GM21723 (cell line): Measurements from ENCODE around the gene C1QTNF12.

Experiments
- ATAC-seq: cut with Tn5 transposase; IDR thresholded peaks from one replicate; pipeline ENCODE4 v1.9.1; 2021; ENCODE audit warnings: mild to moderate bottlenecking, moderate library complexity; ENCODE audit not compliant: unreplicated experiment

Gene C1QTNF12

GRCh38 chr1:1282998-1283397 lies 36.5 kb upstream of the C1QTNF12 start:
- ATAC-seq = no peak

DNA sequence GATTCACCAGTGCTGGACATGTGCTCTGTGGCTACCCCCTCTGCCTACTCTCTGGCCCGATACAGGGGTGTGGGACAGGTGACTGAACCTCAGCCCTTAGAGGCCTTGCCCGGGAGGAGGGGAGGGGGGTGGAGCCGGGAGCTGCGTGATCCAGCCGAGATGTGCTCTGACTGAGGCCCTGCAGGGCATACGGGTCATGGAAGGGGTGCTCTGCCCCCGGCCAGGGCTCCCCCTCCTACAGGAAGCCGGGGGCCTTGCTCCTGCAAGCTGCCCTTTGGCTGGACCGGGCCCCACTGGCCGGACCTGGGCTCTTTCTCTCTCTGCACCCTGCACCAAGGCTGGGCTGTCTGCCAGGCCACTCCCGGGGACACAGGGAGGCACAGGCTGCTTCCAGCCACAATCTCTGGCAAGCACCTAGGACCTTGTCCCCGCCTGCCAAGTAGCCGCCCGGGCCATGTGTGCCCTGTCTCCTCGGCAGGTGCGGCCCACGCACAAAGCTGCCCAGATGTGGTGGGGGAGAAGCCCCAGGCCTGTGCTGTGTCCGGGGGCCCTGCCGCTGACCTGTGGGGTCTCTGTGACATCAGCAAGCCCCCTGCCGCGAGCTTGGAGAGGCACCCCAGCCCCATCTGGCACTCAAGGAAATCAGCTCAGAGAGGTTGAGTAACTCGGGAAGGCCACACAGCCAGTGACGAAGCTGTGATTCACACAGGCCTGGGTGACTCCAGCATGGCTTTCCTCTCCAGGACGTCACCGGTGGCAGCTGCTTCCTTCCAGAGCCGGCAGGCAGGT lies 35.2 kb upstream of the C1QTNF12 start:
- no peak for ATAC-seq

- ATAC-seq = no peak
Observed at GRCh38 chr1:1280782-1281481, 34.4 kb upstream of the C1QTNF12 start.

DNA sequence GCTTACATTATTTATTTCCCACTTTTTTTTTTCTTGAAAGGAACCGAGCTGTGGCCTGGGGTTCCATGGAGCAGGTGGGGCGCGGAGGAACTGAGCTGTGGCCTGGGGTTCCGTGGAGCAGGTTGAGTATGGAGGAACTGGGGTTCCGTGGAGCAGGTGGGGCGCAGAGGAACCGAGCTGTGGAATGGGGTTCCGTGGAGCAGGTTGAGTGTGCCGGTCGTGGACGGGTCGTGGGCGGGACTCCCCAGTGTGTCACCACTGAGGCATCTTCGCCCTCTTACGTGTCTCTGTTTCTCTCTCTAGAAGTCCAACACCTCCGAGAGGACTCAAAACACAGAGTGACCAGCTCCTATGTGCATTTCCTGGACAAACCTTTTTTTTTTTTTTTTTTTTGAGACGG lies 32.5 kb upstream of the C1QTNF12 start:
- ATAC-seq = no peak

DNA sequence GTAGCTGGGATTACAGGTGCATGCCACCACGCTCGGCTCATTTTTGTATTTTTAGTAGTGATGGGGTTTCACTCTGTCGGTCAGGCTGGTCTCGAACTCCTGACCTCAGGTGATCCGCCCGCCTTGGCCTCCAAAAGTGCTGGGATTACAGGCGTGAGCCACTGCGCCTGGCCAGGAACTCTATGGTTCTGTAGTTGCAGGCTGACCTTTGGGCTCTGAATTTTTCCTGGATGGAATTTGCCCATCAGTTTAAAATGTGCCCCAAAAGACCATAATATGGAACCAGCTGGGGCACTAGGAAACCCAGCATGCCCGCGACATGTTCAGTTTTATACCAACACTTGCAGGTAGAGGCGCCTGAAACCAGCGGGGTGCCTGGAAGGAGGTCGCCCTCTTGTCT lies 32.1 kb upstream of the C1QTNF12 start:
- no peak for ATAC-seq

DNA sequence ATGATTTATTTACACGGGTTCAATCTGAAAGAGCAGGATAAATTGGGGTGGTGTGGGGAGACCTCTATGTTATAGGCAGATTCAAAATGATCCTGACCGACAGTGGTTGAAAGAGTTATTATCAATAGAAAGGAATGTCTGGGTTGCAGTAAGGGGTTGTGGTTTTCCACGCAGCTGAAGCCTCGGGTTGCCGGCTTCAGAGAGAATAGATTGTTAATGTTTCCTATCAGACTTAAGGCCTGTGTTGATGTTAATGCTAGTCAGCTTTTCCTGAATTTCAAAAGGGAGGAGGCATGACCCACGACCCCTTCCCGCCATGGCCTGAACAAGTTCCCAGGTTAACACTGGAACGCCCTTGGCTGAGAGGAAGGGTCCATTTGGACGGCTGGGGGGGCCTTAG lies 29.3 kb upstream of the C1QTNF12 start:
- ATAC-seq = no peak

DNA sequence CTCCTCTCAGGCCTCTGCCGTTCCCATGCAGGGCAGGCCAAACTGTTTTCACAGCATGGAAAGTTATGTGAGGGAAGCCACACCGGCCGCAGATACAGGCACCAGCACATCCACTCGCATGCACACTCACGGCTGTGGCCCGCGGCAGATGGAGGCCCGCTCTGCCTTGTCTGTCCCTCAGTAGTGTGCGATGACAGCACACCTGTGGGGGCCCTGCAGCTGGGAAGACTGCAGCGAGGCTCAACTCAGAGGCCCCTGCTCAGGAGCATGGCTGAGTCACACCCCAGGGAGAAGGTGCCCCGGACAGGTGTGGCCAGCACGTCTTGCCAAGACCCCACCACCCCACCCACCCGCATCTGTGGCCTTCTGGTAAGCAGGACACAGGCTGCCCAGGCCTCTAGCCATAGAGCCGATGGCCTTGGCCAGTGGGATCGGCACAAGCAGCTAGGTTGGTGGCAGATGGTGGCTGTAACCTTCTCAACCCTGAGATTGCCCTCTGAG lies 28.5 kb upstream of the C1QTNF12 start:
- ATAC-seq = no peak

GRCh38 chr1:1274299-1274930 lies 27.9 kb upstream of the C1QTNF12 start:
- ATAC-seq = no peak

GRCh38 chr1:1273512-1274298 lies 27.2 kb upstream of the C1QTNF12 start, which contains the start of gene UBE2J2:
Gene UBE2J2 (minus strand): TSS chr1:1273854. CDS start chr1:1267992, 5,862 bp downstream.
- peak; percentile 74 for ATAC-seq

DNA sequence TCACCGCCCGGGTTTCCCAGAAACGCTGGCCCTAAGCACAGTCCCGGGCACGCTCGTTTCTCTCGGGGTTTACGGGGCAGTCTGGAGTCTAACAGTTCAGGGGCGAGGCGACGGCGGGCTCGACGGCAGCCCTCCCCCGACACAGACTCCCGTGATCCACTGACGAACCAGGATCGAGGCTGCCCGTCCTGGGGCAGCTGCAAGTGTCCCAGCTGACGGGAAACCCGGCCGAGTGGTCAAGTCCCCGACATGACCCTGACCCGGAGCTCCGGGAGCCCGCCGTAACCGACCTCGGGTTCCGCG lies 26.6 kb upstream of the C1QTNF12 start:
- no peak for ATAC-seq

DNA sequence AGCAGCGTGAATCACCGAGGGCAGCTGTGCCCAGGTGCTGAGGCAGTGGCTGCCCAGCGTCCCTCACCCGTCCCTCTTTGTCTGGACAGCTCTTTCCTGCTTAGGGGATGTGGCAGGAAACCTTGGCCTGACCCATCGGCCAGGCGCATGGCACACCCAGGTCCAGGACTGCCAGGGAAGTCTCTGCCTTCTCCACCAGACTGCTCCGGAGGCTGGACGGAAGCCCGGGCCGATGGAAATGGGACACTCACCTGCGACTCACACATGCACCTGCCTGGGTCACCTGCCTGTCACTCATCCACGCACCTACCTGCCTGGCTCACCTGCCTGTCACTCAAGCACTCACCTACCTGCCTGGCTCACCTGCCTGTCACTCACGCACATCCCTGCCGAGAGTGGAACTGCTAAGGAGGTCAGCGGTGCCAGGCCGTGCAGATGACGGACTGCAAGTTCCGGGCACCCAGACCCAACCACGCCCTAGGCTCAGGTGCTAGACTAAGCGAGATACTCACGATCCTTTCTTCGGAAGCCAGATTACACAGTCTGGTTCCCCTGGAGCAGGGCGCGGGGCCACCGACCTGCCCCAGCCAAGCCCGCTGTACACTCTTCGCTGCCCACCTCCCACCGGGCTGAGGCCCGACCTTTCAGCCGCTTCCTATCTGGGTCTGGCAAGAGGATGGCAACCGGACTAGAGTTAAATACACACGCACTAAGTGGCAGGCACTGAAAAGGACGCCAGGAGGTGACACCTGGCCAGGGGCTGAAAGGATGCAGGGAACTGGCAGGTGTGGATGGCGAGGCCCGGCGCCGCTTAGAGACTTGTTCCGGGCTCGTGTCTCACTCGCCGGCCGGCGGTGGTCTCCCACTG lies 26.1 kb upstream of the C1QTNF12 start:
- ATAC-seq = no peak

GRCh38 chr1:1270813-1271212 lies 24.3 kb upstream of the C1QTNF12 start:
- no peak for ATAC-seq

GRCh38 chr1:1268284-1268682 lies 21.8 kb upstream of the C1QTNF12 start:
- no peak for ATAC-seq

DNA sequence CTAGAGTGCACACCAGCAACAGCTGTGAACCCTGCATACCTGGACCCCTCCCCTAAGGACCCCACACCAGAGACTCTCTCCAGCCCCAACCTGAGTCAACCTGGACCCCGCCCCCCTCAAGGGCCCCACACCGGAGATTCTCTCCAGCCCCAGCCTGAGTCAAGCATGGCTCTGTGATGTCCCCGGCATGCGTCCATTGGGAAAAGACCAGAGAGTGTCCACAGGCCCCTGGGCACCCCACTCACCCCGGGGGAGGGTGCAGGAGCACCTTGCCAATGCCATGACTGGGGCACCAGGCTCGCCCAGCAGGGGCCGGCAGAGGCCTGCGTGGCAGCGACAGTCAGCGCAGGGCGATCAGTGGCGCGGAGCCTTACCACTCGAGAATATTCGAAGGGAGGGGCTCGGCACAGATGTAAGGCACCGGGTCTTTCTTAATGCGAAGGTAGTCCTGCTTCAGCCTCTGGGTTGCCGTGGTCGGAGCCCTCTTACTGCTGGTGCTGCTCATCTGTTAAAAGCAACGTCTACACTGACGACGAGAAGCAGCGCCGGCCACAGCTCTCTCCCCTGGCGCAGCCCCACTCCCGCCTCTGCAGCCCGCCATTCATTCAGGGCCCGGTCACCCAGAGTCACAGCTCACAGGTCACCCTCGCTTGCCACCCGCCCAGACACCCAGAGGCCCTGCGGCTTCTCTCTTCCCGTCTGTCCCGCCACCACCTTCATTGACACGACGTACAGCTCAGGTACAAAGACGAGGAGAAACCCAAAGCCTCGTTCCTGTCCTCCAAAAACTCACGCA lies 21.2 kb upstream of the C1QTNF12 start:
- ATAC-seq = no peak

GRCh38 chr1:1264868-1265272 lies 18.3 kb upstream of the C1QTNF12 start:
- ATAC-seq = no peak

GRCh38 chr1:1264026-1264425 lies 17.5 kb upstream of the C1QTNF12 start:
- no peak for ATAC-seq

GRCh38 chr1:1262758-1263157 lies 16.2 kb upstream of the C1QTNF12 start:
- ATAC-seq = no peak

DNA sequence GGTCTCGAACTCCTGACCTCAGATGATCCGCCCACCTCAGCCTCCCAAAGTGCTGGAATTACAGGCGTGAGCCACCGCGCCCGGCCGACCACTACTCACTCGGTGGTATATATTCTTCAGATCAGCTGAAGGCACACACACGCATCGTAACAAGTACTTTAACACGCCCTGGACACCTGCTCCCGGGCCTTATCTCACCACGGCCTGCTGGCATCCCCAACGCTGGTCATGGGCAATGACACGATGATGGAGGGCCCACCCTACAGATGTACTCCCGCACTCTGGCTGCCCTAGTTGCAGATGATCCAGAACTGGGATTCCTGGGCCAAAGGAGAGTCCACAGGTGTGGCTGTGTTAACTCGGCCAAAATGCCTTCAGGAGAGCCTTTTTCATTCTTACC lies 15.5 kb upstream of the C1QTNF12 start:
- ATAC-seq = no peak

GRCh38 chr1:1260843-1261560 lies 14.5 kb upstream of the C1QTNF12 start:
- ATAC-seq = no peak
